ENCODE measurements around the gene CCDC110.

CCDC110 gene

DNA sequence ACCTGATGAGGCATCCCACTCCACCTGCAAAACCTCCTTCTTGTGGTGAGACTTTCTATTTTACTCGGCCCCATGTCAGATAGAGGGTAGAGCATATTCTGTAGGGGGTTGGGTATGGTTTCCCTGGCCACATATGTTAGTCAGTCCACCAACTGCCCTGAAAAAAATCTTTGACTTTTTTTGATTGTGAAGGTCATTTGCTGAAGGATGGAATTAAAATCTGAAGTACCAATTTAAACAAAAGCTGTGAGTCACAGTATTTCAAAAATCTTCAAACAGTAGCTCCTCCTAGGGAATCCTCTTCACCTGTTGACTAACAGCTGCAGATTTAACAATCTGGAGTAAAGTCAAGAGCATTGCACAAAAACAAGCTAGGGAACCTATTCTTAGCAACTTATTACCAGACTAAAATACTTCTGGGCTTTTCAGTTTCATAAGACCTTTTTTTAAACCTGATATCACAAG is 8.0 kb upstream of the CCDC110 start:
- Histone ChIP-seq H3K36me3 (ENCODE audit: control insufficient read depth in 5 of 5, insufficient read depth in 5 of 5, low read length in 5 of 5) (no peaks in the 10 kb centered on the region), H3K9ac (ENCODE audit: low read length in 5 of 5) (no peak overlapping the region), H3K27me3 (ENCODE audit: control insufficient read depth in 5 of 5, insufficient read depth in 4 of 5, low read length in 5 of 5) (peaks cover 0 to 6% (median 0%) of the 10 kb centered on the region in 5 donors), H3K27ac (ENCODE audit: low read depth, low read length) (no peak overlapping the region), H3K4me1 (ENCODE audit: control insufficient read depth in 5 of 5, insufficient read depth in 5 of 5, low read length in 5 of 5) (peaks cover 0 to 2% (median 0%) of the 10 kb centered on the region in 5 donors), H3K4me3 (ENCODE audit: low read depth in 1 of 5, low read length in 5 of 5) (no peak overlapping the region), H3K9me3 (ENCODE audit: control insufficient read depth in 5 of 5, low read length in 5 of 5) (no peaks in the 10 kb centered on the region)

DNA sequence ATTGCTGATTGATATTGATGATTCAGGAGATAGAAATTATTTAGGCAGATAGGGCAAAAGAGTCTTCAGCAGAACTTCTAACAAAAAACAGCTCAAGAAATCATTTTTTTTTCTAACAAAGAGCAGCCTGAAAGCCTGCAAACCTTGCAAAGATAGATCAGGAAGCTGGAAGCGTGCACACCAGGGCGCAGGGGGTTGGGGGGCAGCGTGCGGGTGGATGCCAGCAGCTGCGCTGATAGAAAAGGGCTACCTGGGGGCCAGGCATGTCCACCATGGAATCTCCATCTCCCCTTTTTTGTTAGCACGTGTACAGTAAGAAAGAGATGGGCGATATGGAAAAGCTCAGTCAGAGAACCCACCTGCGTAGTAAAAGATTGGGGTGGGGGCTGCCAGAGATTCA is 1.7 kb upstream of the CCDC110 start:
- no peaks in the 10 kb centered on the region for H3K36me3 ChIP-seq (ENCODE audit: control insufficient read depth in 5 of 5, insufficient read depth in 5 of 5, low read length in 5 of 5)
- H3K4me1 ChIP-seq (ENCODE audit: control insufficient read depth in 5 of 5, insufficient read depth in 5 of 5, low read length in 5 of 5), result peaks cover 2 to 18% (median 14%) of the 10 kb centered on the region in 5 donors
- peaks cover 0 to 3% (median 0%) of the 10 kb centered on the region in 5 donors for H3K27me3 ChIP-seq (ENCODE audit: control insufficient read depth in 5 of 5, insufficient read depth in 4 of 5, low read length in 5 of 5)
- H3K9me3 ChIP-seq (ENCODE audit: control insufficient read depth in 5 of 5, low read length in 5 of 5), result no peaks in the 10 kb centered on the region
- no peak overlapping the region for H3K27ac ChIP-seq (ENCODE audit: low read depth, low read length)
- no peak overlapping the region for H3K4me3 ChIP-seq (ENCODE audit: low read depth in 1 of 5, low read length in 5 of 5)
- no peak overlapping the region for H3K9ac ChIP-seq (ENCODE audit: low read length in 5 of 5)

DNA sequence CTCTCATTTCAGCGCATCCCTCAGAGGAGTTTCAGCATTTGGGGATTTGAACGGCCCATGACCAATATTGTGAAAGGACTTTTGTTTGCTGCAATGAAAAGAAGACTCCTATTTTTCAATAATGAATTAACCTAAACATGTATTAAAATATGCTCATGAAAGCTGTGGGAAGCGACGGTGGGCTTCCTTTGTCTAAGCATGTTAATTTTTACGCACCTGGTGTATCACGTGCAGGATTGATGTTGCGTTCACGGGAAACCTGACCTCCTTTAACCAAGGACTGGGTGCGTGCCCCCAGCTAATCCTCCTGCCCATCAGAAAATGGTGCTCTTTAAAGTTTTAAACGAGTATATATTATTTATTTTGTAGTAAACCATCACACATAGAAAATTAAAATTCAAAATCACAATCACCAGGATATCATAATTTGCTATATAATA is 590 bp upstream of the CCDC110 start:
- H3K9me3 ChIP-seq (ENCODE audit: control insufficient read depth in 5 of 5, low read length in 5 of 5), result no peaks in the 10 kb centered on the region
- H3K9ac ChIP-seq (ENCODE audit: low read length in 5 of 5), result peak overlapping the region in 4 of 5 donors; percentile 64 to 78 (median 68)
- H3K36me3 ChIP-seq (ENCODE audit: control insufficient read depth in 5 of 5, insufficient read depth in 5 of 5, low read length in 5 of 5), result no peaks in the 10 kb centered on the region
- peak overlapping the region; percentile 36 to 78 (median 74) for H3K4me3 ChIP-seq (ENCODE audit: low read depth in 1 of 5, low read length in 5 of 5)
- H3K4me1 ChIP-seq (ENCODE audit: control insufficient read depth in 5 of 5, insufficient read depth in 5 of 5, low read length in 5 of 5), result peaks cover 2 to 18% (median 14%) of the 10 kb centered on the region in 5 donors
- no peak overlapping the region for H3K27ac ChIP-seq (ENCODE audit: low read depth, low read length)
- H3K27me3 ChIP-seq (ENCODE audit: control insufficient read depth in 5 of 5, insufficient read depth in 4 of 5, low read length in 5 of 5), result no peaks in the 10 kb centered on the region

DNA sequence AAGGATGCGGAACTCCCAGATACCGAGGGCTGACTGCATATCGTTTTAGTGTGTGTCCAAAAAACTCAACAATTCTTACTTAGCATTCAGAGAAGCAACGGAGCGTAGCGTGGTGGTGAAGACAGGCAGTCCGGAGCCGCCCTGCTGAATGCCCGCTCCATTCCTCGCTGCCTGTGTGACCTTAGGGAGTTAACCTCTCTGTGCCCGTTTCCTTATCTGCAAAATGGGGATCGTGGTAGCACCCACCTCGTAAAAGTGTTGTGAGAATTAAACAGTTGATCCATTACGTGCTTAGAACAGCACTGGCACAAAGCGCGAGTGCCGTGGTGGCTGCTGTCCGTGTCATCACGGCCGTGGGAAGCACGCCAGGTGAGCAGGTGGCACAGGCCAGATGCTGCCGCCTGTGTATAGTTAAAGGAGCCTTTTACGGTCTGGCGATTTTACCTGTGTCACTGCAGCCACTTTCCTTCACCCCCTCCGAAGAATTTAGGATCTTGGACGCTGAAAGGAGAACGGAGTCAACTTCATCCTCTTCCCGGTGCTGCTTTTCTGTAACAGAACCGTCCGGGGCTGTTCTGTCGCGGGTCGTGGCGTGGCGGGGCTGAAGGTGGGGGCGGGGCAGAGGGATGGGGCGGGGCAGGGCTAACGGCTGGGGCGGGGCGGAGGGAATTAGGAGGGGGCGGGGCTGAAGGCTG is 885 bp downstream of the CCDC110 start:
- Histone ChIP-seq H3K27me3 (ENCODE audit: control insufficient read depth in 5 of 5, insufficient read depth in 4 of 5, low read length in 5 of 5) (no peaks in the 10 kb centered on the region), H3K9ac (ENCODE audit: low read length in 5 of 5) (peak overlapping the region; percentile 60 to 80 (median 68)), H3K36me3 (ENCODE audit: control insufficient read depth in 5 of 5, insufficient read depth in 5 of 5, low read length in 5 of 5) (no peaks in the 10 kb centered on the region), H3K27ac (ENCODE audit: low read depth, low read length) (no peak overlapping the region), H3K4me3 (ENCODE audit: low read depth in 1 of 5, low read length in 5 of 5) (peak overlapping the region; percentile 72 to 88 (median 76)), H3K9me3 (ENCODE audit: control insufficient read depth in 5 of 5, low read length in 5 of 5) (no peaks in the 10 kb centered on the region), H3K4me1 (ENCODE audit: control insufficient read depth in 5 of 5, insufficient read depth in 5 of 5, low read length in 5 of 5) (peaks cover 2 to 18% (median 14%) of the 10 kb centered on the region in 5 donors)

DNA sequence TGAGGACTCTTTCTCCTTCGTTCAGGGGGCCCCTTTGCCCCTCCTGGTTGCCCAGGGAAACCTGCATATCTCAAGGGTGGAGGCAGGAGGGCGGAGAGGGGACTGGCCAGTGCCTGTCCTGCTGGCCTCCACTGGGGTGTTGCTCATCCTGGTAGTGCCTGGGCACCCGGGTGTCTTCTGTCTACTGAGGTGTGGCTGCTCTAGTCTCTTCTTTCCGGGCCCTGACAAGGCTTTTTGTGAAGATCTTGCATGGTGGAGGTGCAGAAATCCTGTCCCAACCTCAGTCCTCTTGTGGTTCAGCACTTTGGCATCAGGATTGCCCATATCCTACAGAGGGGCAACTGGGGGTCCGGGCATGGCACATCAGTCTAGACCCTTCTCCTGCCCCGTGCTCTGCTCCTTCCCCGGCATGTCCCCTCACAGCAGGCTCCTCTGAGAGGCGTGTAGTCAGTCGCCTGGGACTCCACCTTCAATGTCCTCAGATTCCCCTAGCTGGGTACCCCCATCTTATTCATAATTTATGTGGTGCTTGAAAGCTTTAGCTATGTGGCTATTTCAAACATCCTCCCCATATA is 1.9 kb downstream of the CCDC110 start:
- Histone ChIP-seq H3K4me3 (ENCODE audit: low read depth in 1 of 5, low read length in 5 of 5) (no peak overlapping the region), H3K27ac (ENCODE audit: low read depth, low read length) (no peak overlapping the region), H3K9ac (ENCODE audit: low read length in 5 of 5) (no peak overlapping the region), H3K27me3 (ENCODE audit: control insufficient read depth in 5 of 5, insufficient read depth in 4 of 5, low read length in 5 of 5) (no peaks in the 10 kb centered on the region), H3K9me3 (ENCODE audit: control insufficient read depth in 5 of 5, low read length in 5 of 5) (no peaks in the 10 kb centered on the region), H3K36me3 (ENCODE audit: control insufficient read depth in 5 of 5, insufficient read depth in 5 of 5, low read length in 5 of 5) (no peaks in the 10 kb centered on the region), H3K4me1 (ENCODE audit: control insufficient read depth in 5 of 5, insufficient read depth in 5 of 5, low read length in 5 of 5) (peaks cover 2 to 18% (median 14%) of the 10 kb centered on the region in 5 donors)

DNA sequence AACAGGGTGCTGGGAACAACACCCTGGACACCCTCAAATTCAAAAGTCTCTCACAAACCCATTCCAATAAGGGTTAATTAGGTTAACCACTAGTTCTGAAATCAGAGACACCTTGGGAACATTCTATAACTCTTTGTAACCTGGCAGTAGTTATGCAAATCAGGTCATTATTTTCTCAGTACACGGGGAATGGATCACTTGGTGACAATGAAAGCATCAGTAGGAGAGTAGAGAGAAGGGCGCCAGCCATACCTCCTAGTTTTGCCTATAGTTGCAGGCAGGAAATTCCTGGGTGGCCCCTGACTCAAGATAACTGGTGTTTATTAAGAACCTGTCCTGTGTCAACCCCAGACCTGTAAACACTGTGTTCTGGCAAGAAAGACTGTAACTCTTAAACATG is 2.5 kb downstream of the CCDC110 start:
- H3K9me3 ChIP-seq (ENCODE audit: control insufficient read depth in 5 of 5, low read length in 5 of 5), result no peaks in the 10 kb centered on the region
- H3K27ac ChIP-seq (ENCODE audit: low read depth, low read length), result no peak overlapping the region
- H3K9ac ChIP-seq (ENCODE audit: low read length in 5 of 5), result no peak overlapping the region
- peaks cover 2 to 18% (median 14%) of the 10 kb centered on the region in 5 donors for H3K4me1 ChIP-seq (ENCODE audit: control insufficient read depth in 5 of 5, insufficient read depth in 5 of 5, low read length in 5 of 5)
- no peaks in the 10 kb centered on the region for H3K36me3 ChIP-seq (ENCODE audit: control insufficient read depth in 5 of 5, insufficient read depth in 5 of 5, low read length in 5 of 5)
- no peak overlapping the region for H3K4me3 ChIP-seq (ENCODE audit: low read depth in 1 of 5, low read length in 5 of 5)
- no peaks in the 10 kb centered on the region for H3K27me3 ChIP-seq (ENCODE audit: control insufficient read depth in 5 of 5, insufficient read depth in 4 of 5, low read length in 5 of 5)

DNA sequence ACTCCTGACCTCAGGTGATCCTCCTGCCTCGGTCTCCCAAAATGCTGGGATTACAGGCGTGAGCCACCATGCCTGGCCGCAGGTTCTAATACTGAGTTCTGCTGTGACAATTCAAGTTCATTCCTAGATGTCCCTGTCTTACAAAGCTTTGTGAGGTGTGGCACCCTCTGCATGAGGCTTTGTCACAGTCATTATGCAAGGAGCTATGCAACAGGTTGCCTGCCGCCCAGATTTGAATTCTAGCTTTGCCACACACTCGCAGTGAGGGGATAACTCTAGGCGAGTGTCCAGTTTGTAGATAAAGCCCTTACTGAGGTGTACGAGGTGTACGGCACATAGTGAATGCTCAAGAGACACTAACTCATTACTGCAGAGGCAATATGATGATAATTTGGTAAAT is 3.5 kb downstream of the CCDC110 start:
- Histone ChIP-seq H3K27ac (ENCODE audit: low read depth, low read length) (no peak overlapping the region), H3K27me3 (ENCODE audit: control insufficient read depth in 5 of 5, insufficient read depth in 4 of 5, low read length in 5 of 5) (no peaks in the 10 kb centered on the region), H3K9me3 (ENCODE audit: control insufficient read depth in 5 of 5, low read length in 5 of 5) (no peaks in the 10 kb centered on the region), H3K36me3 (ENCODE audit: control insufficient read depth in 5 of 5, insufficient read depth in 5 of 5, low read length in 5 of 5) (no peaks in the 10 kb centered on the region), H3K4me1 (ENCODE audit: control insufficient read depth in 5 of 5, insufficient read depth in 5 of 5, low read length in 5 of 5) (peaks cover 2 to 18% (median 14%) of the 10 kb centered on the region in 5 donors), H3K4me3 (ENCODE audit: low read depth in 1 of 5, low read length in 5 of 5) (no peak overlapping the region), H3K9ac (ENCODE audit: low read length in 5 of 5) (no peak overlapping the region)

DNA sequence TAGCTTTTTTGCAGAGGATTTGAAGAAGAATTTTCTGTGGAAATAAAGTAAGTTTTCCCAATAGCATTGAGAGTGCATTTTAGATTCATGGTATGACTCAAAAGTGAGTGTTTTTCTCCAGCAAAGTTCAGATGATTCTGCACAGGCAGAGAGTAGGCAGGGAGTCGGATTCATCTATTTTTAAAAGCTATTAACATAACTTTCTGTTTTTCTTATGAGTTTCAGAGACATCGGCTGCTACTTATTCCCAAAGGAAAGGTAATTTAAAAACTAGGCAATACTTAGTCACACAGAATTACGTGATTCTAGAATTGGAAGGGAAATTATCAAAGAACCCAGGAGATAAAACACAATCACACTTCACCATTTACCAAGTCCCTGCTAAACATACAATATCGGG is 4.4 kb downstream of the CCDC110 start:
- no peaks in the 10 kb centered on the region for H3K27me3 ChIP-seq (ENCODE audit: control insufficient read depth in 5 of 5, insufficient read depth in 4 of 5, low read length in 5 of 5)
- no peaks in the 10 kb centered on the region for H3K36me3 ChIP-seq (ENCODE audit: control insufficient read depth in 5 of 5, insufficient read depth in 5 of 5, low read length in 5 of 5)
- H3K9ac ChIP-seq (ENCODE audit: low read length in 5 of 5), result no peak overlapping the region
- no peak overlapping the region for H3K4me3 ChIP-seq (ENCODE audit: low read depth in 1 of 5, low read length in 5 of 5)
- peaks cover 2 to 16% (median 13%) of the 10 kb centered on the region in 5 donors for H3K4me1 ChIP-seq (ENCODE audit: control insufficient read depth in 5 of 5, insufficient read depth in 5 of 5, low read length in 5 of 5)
- no peak overlapping the region for H3K27ac ChIP-seq (ENCODE audit: low read depth, low read length)
- no peaks in the 10 kb centered on the region for H3K9me3 ChIP-seq (ENCODE audit: control insufficient read depth in 5 of 5, low read length in 5 of 5)

DNA sequence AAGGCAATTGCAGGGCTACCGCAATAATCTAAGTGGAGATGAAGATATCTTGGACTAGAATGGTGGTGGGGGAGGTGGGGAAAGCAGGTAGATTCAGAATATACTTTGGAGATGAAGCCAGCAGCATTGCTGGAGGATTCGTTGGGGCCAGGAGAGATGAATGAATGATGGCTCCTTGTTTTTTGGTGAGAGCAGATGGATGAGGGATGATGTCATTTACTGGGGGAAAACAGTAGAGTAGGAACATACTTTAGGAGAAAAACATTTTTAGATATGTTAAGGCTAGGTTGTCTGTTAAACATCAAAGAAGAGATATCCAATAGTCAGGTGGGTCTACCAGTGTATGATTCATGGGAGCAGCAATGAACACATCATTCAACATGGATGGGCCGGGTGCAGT is 5.8 kb downstream of the CCDC110 start:
- Histone ChIP-seq H3K36me3 (ENCODE audit: control insufficient read depth in 5 of 5, insufficient read depth in 5 of 5, low read length in 5 of 5) (no peaks in the 10 kb centered on the region), H3K27ac (ENCODE audit: low read depth, low read length) (no peak overlapping the region), H3K27me3 (ENCODE audit: control insufficient read depth in 5 of 5, insufficient read depth in 4 of 5, low read length in 5 of 5) (no peaks in the 10 kb centered on the region), H3K4me1 (ENCODE audit: control insufficient read depth in 5 of 5, insufficient read depth in 5 of 5, low read length in 5 of 5) (peaks cover 2 to 7% (median 5%) of the 10 kb centered on the region in 5 donors), H3K9ac (ENCODE audit: low read length in 5 of 5) (no peak overlapping the region), H3K9me3 (ENCODE audit: control insufficient read depth in 5 of 5, low read length in 5 of 5) (no peaks in the 10 kb centered on the region), H3K4me3 (ENCODE audit: low read depth in 1 of 5, low read length in 5 of 5) (no peak overlapping the region)

DNA sequence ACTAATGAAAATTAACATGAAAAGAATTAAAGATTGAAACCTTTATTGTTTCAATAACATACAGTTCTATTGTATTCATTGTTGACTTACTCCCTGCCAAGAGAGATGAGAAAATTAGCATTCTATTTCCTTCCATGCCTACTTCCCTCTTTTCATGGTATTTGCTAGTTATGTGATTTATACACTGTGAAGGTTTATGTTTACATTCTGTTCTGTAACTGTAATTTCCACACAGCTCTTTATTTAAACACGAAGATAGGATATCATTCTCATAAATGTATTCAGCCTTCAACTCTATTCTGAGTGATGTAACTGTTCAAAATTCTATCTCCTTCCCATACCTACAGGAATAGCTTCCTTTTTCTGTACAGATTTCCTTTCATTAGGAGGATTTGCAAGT is 6.6 kb downstream of the CCDC110 start:
- Histone ChIP-seq H3K27me3 (ENCODE audit: control insufficient read depth in 5 of 5, insufficient read depth in 4 of 5, low read length in 5 of 5) (no peaks in the 10 kb centered on the region), H3K4me1 (ENCODE audit: control insufficient read depth in 5 of 5, insufficient read depth in 5 of 5, low read length in 5 of 5) (no peaks in the 10 kb centered on the region), H3K9me3 (ENCODE audit: control insufficient read depth in 5 of 5, low read length in 5 of 5) (no peaks in the 10 kb centered on the region), H3K36me3 (ENCODE audit: control insufficient read depth in 5 of 5, insufficient read depth in 5 of 5, low read length in 5 of 5) (no peaks in the 10 kb centered on the region), H3K9ac (ENCODE audit: low read length in 5 of 5) (no peak overlapping the region), H3K4me3 (ENCODE audit: low read depth in 1 of 5, low read length in 5 of 5) (no peak overlapping the region), H3K27ac (ENCODE audit: low read depth, low read length) (no peak overlapping the region)

Data from subcutaneous abdominal adipose tissue (tissue), 5 donors.